Effector CD4-positive, alpha-beta T cell (primary cell): ENCODE results near the gene NDST1. TPM values are rescaled to one million over a fixed set of nuclear protein-coding genes. Genes with fewer than 3 reads are reported as not detected.
"Not testable (repeated sequence)": the region's sequence is repeated elsewhere in the genome, so short reads cannot be mapped to it uniquely, and the experiment has no call there.

Source experiments
- DNase-seq: peaks from one replicate; pipeline ENCODE4 v3.0.0-alpha.2; 2020
- total RNA-seq: gene quantifications from one replicate; lab custom pipeline; 2026; lab: John Stamatoyannopoulos, UW

NDST1 gene
- not detected for total RNA-seq

GRCh38 chr5:150507474-150508276 lies at the start of gene NDST1:
TSS of gene NDST1 (plus strand) at chr5:150508131. CDS start at chr5:150521255, 13,124 bp downstream.
- no peak for DNase-seq

- peak; percentile 83 for DNase-seq
These were observed 49.0 kb upstream of the NDST1 start for GRCh38 chr5:150458802-150459557.

GRCh38 chr5:150460781-150461180 lies 47.1 kb upstream of the NDST1 start:
- DNase-seq, result no peak

- DNase-seq, result no peak
These were observed 46.7 kb upstream of the NDST1 start for GRCh38 chr5:150461231-150461630.

- no peak for DNase-seq
These were observed 43.3 kb upstream of the NDST1 start for GRCh38 chr5:150464554-150465012.

- no peak for DNase-seq
These were observed 42.0 kb upstream of the NDST1 start for GRCh38 chr5:150465927-150466326.

- no peak for DNase-seq
These were observed 39.7 kb upstream of the NDST1 start for GRCh38 chr5:150468206-150468605.

GRCh38 chr5:150469718-150470469 lies 38.0 kb upstream of the NDST1 start:
- DNase-seq, result no peak

- DNase-seq, result no peak
These were observed 34.1 kb upstream of the NDST1 start for GRCh38 chr5:150473673-150474358.

GRCh38 chr5:150476568-150476967 lies 31.4 kb upstream of the NDST1 start:
- DNase-seq, result not testable (repeated sequence)

- no peak for DNase-seq
These were observed 28.5 kb upstream of the NDST1 start for GRCh38 chr5:150479416-150479815.

- no peak for DNase-seq
These were observed 26.3 kb upstream of the NDST1 start for GRCh38 chr5:150481708-150481965.

GRCh38 chr5:150481972-150482406 lies 25.9 kb upstream of the NDST1 start:
- no peak for DNase-seq

GRCh38 chr5:150484964-150485692 lies 22.8 kb upstream of the NDST1 start:
- DNase-seq, result no peak

GRCh38 chr5:150485693-150486401 lies 22.1 kb upstream of the NDST1 start:
- DNase-seq, result no peak

- peak; percentile 7 for DNase-seq
These were observed 21.3 kb upstream of the NDST1 start for GRCh38 chr5:150486402-150487198.

GRCh38 chr5:150487199-150488061 lies 20.5 kb upstream of the NDST1 start:
- no peak for DNase-seq

GRCh38 chr5:150488519-150489359 lies 19.2 kb upstream of the NDST1 start:
- no peak for DNase-seq
